NT2/D1 (cell line): Measurements from ENCODE around the gene GPRC5B.

Experiments
- SUZ12 ChIP-seq: IDR thresholded peaks from 2 replicates; pipeline ENCODE4 v1.6.1; 2011; ENCODE audit not compliant: insufficient read length, insufficient read depth; ENCODE audit errors: extremely low read depth
- YY1 ChIP-seq: IDR thresholded peaks from 2 replicates; pipeline ENCODE4 v1.6.1; 2011; ENCODE audit not compliant: insufficient read length, insufficient read depth

- TF ChIP-seq SUZ12 (no peak), YY1 (no peak)
Measured at GRCh38 chr16:19878757-19879156, 5.9 kb downstream of the GPRC5B start.
